MG63 (cell line): Measurements from ENCODE around the gene ARL16. TPM values are rescaled to one million over a fixed set of nuclear protein-coding genes. Genes with fewer than 3 reads are reported as not detected.

ENCODE experiments used
- DNase-seq: peaks from one replicate; pipeline ENCODE4 v3.0.0-alpha.2; 2020
- H3K27me3 ChIP-seq: fragments of 250-450 bp; sonication (Bioruptor Pico); 2 replicates; pipeline ENCODE4 v1.5.1; 2020; ENCODE audit warnings: mild to moderate bottlenecking, moderate library complexity
- H3K36me3 ChIP-seq: fragments of 250-450 bp; sonication (Bioruptor Pico); 2 replicates; pipeline ENCODE4 v1.5.1; 2020; ENCODE audit warnings: mild to moderate bottlenecking, moderate library complexity
- H3K4me3 ChIP-seq: fragments of 250-450 bp; sonication (Bioruptor Pico); 2 replicates; pipeline ENCODE4 v1.5.1; 2020; ENCODE audit warnings: mild to moderate bottlenecking, moderate library complexity
- H3K9me3 ChIP-seq: fragments of 250-450 bp; sonication (Bioruptor Pico); 2 replicates; pipeline ENCODE4 v1.5.1; 2020; ENCODE audit warnings: mild to moderate bottlenecking, moderate library complexity
- total RNA-seq: library from RNA; depleted of rRNA; stranded (reverse); fragments of >200 nt; shearing (Covaris generic); gene quantifications from 2 replicates; pipeline ENCODE4 v1.2.3, GENCODE V29; 2014; ENCODE audit warnings: low replicate concordance; rRNA removed

ARL16 gene
- total RNA-seq, 1 experiment from 2014 or later: 47.8 TPM

GRCh38 chr17:81644976-81645952 lies 38.3 kb downstream of the ARL16 start:
- Histone ChIP-seq H3K9me3 (peaks cover 6% of the 10 kb centered on the region; the same call in 1 of the 2 replicates), H3K27me3 (no peaks in the 10 kb centered on the region), H3K4me3 (no peak overlapping the region), H3K36me3 (no peaks in the 10 kb centered on the region)
- no peak for DNase-seq

GRCh38 chr17:81644496-81644895 lies 39.1 kb downstream of the ARL16 start:
- no peaks in the 10 kb centered on the region for H3K27me3 ChIP-seq
- peaks cover 6% of the 10 kb centered on the region; the same call in 1 of the 2 replicates for H3K9me3 ChIP-seq
- H3K4me3 ChIP-seq: no peak overlapping the region
- no peak for DNase-seq
- no peaks in the 10 kb centered on the region for H3K36me3 ChIP-seq

- H3K9me3 ChIP-seq: no peaks in the 10 kb centered on the region
- DNase-seq: peak; percentile 80
- H3K36me3 ChIP-seq: no peaks in the 10 kb centered on the region
- H3K27me3 ChIP-seq: no peaks in the 10 kb centered on the region
- H3K4me3 ChIP-seq: no peak overlapping the region
Measured at GRCh38 chr17:81641825-81642489, 41.6 kb downstream of the ARL16 start.

- no peak overlapping the region for H3K4me3 ChIP-seq
- no peaks in the 10 kb centered on the region for H3K9me3 ChIP-seq
- peaks cover 11% of the 10 kb centered on the region for H3K36me3 ChIP-seq
- DNase-seq: no peak
- no peaks in the 10 kb centered on the region for H3K27me3 ChIP-seq
Measured at GRCh38 chr17:81640011-81640410, 43.6 kb downstream of the ARL16 start.

GRCh38 chr17:81638683-81639082 lies 44.9 kb downstream of the ARL16 start:
- no peaks in the 10 kb centered on the region for H3K9me3 ChIP-seq

GRCh38 chr17:81636505-81637288 lies 46.9 kb downstream of the ARL16 start, which contains the start of the genes NPLOC4 and TSPAN10:
TSS of gene NPLOC4 (minus strand) at chr17:81637112. CDS start at chr17:81636930, 182 bp downstream.
TSS of gene TSPAN10 (plus strand) at chr17:81637196. CDS start at chr17:81642413, 5,217 bp downstream.
- Histone ChIP-seq H3K36me3 (peaks cover 28% of the 10 kb centered on the region), H3K27me3 (no peaks in the 10 kb centered on the region), H3K9me3 (no peaks in the 10 kb centered on the region), H3K4me3 (peak within 1 kb of the TSS; percentile 97)
- peak; percentile 83 for DNase-seq

More at GRCh38 chr17:81638683-81639082, 44.9 kb downstream of the ARL16 start:
- Histone ChIP-seq H3K27me3 (no peaks in the 10 kb centered on the region), H3K4me3 (no peak overlapping the region), H3K36me3 (peaks cover 17% of the 10 kb centered on the region)
- DNase-seq: no peak

- Histone ChIP-seq H3K27me3 (no peaks in the 10 kb centered on the region), H3K9me3 (no peaks in the 10 kb centered on the region), H3K4me3 (peak overlapping the region; percentile 97), H3K36me3 (peaks cover 28% of the 10 kb centered on the region)
- DNase-seq: peak; percentile 45
Measured at GRCh38 chr17:81635973-81636504, 47.6 kb downstream of the ARL16 start.

- Histone ChIP-seq H3K36me3 (peaks cover 34% of the 10 kb centered on the region), H3K9me3 (no peaks in the 10 kb centered on the region), H3K27me3 (no peaks in the 10 kb centered on the region), H3K4me3 (peak overlapping the region; percentile 97)
- no peak for DNase-seq
Measured at GRCh38 chr17:81635431-81635830, 48.2 kb downstream of the ARL16 start.

GRCh38 chr17:81631482-81631881 lies 52.1 kb downstream of the ARL16 start:
- Histone ChIP-seq H3K4me3 (no peak overlapping the region), H3K27me3 (no peaks in the 10 kb centered on the region), H3K9me3 (no peaks in the 10 kb centered on the region), H3K36me3 (peaks cover 69% of the 10 kb centered on the region)
- no peak for DNase-seq

Other genes with a start within 250 kb of the ARL16 start
- gene ACTG1, start 171.0 kb downstream of the ARL16 start, total RNA-seq: 5,061 and 6,321 TPM in 2 replicates
- 0.12 TPM in 1 of 2 replicates, not detected in the other for gene FSCN2, start 155.4 kb downstream of the ARL16 start, total RNA-seq
- gene FAAP100, start 131.4 kb downstream of the ARL16 start, total RNA-seq: 25.6 and 41.7 TPM in 2 replicates
- gene NPLOC4, start 46.7 kb downstream of the ARL16 start, total RNA-seq: 109 and 157 TPM in 2 replicates
- gene TSPAN10, start 46.6 kb downstream of the ARL16 start, total RNA-seq: 2.6 and 3.7 TPM in 2 replicates
- gene PDE6G, start 27.3 kb downstream of the ARL16 start, total RNA-seq: not detected in 2 replicates
- 61.1 and 64.7 TPM in 2 replicates for gene OXLD1, start 17.2 kb downstream of the ARL16 start, total RNA-seq
- 55.2 and 133 TPM in 2 replicates for gene CCDC137, start 17.1 kb downstream of the ARL16 start, total RNA-seq
- gene HGS, start 214 bp upstream of the ARL16 start, total RNA-seq: 102 and 116 TPM in 2 replicates
- 146 and 225 TPM in 2 replicates for gene MRPL12, start 19.6 kb upstream of the ARL16 start, total RNA-seq
- gene SLC25A10, start 28.5 kb upstream of the ARL16 start, total RNA-seq: 51.4 and 77.6 TPM in 2 replicates
- not detected in 2 replicates for gene GCGR, start 120.4 kb upstream of the ARL16 start, total RNA-seq
- 73.2 and 83.7 TPM in 2 replicates for gene MCRIP1, start 149.5 kb upstream of the ARL16 start, total RNA-seq
- gene PPP1R27, start 151.3 kb upstream of the ARL16 start, total RNA-seq: not detected in 2 replicates
- gene P4HB, start 176.7 kb upstream of the ARL16 start, total RNA-seq: 531 and 798 TPM in 2 replicates
- gene ARHGDIA, start 187.5 kb upstream of the ARL16 start, total RNA-seq: 114 and 185 TPM in 2 replicates
- gene ALYREF, start 207.8 kb upstream of the ARL16 start, total RNA-seq: 313 and 425 TPM in 2 replicates
- 161 and 303 TPM in 2 replicates for gene ANAPC11, start 207.9 kb upstream of the ARL16 start, total RNA-seq
- 1.3 and 2.5 TPM in 2 replicates for gene NPB, start 218.4 kb upstream of the ARL16 start, total RNA-seq
- 24.6 and 47.0 TPM in 2 replicates for gene PCYT2, start 227.6 kb upstream of the ARL16 start, total RNA-seq
- 22.1 and 25.9 TPM in 2 replicates for gene SIRT7, start 234.4 kb upstream of the ARL16 start, total RNA-seq
- 11.8 and 14.9 TPM in 2 replicates for gene MAFG, start 243.9 kb upstream of the ARL16 start, total RNA-seq